Omental fat pad (tissue), 4 donors: ENCODE data around the gene HERPUD1. TPM values are rescaled to one million over a fixed set of nuclear protein-coding genes. Genes with fewer than 3 reads are reported as not detected.

Experiments
- ATAC-seq: fragments of 150-250 bp; one replicate; pipeline ENCODE4 v1.9.1; 2016; ENCODE audit warnings: mild to moderate bottlenecking, moderate library complexity; ENCODE audit not compliant: low FRiP score
- DNase-seq: peaks from one replicate; pipeline ENCODE4 v3.0.0-alpha.2; 2019; ENCODE audit warnings: low spot score
- total RNA-seq, 4 donors: library from RNA; depleted of rRNA; stranded (reverse); fragments of >200 nt; gene quantifications; one replicate each; pipeline ENCODE4 v1.1.0, GENCODE V29; 2016
- TF ChIP-seq, protein P1 (sequence below), 3 donors: fragments of 450-650 bp; IDR thresholded peaks; one replicate each; pipeline ENCODE4 v1.5.1; 2016 to 2017; ENCODE audit warnings: antibody characterized with exemption in 3 of 3, mild to moderate bottlenecking in 3 of 3, moderate library complexity in 2 of 3

HERPUD1 gene
- total RNA-seq, 4 donors from 2014 or later, result 151 to 170 (median 162) TPM

DNA sequence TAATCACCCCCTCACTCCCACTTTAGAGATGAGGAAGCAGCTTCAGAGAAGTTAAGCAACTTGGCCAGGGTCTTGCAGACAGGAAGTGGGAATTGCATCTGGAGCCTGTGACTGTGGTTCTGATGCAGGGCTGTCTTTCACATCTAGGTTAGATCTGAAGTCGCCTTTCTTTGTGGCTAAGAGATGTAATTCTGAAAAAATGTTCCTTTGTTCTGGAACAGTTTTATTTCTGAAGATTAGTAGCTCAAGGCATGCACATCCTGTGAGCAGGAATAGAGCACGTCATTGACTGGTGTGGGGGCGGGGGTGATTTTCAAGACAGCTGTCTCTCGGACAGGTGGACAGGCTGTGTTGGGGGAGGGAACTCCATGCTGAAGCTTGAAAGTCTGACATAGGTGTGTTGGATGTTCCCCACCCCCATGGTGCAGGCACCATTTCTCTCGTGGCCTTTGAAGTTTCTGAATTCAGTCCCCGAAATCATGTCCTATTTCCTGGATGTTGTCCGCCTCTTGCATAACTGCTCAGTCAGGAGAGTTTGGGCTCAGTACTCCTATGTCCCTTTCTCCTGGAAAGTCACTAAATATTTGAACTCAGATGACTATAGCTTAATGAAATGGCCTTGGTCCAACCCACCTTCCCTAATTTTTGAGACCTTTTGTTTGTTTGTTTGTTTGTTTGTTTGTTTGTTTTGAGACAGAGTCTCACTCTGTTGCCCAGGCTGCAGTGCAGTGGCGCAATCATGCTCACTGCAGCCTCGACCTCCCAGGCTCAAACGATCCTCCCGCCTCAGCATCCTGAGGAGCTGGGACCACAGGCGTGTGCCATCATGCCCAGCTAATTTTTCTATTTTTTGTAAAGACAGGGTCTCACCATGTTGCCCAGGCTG is 21.0 kb upstream of the HERPUD1 start:
- ATAC-seq, result no peak

DNA sequence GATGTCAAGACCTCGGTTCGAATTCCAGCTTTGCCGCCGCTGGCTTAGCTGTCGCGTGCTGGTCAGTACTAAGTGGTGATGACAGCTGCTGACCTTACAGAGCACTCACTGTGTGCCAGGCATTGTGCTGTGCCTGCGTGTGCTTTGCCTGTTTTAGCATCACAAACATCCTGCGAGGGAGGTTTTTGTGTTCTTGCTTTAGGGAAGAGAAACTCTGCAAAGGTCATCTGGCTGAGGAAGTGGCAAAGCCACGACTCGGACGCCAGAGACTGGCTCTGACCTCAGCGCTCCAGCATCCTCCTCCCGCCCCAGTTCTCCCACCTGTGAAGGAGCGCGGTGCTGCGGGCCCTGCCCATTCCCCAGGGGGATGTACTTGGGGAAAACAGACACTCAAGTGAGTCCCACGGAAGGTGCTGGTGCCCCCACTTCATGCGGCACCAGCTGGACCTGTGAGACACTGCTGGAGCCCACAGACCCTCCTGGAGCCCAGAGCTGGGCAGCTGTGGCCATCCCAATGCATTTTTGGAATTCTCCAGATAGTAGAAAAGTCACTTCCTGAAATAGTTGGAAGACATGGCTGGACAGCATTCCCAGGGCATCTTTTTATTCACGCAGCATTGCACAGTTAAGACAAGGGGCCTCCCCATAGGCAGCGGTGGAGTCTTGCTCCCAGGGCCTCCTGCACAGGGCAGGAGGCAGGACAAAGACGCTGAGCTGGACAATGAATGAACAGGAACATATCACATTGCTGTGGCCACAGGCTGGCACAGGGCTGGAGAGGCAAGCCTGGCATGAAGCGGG is 20.0 kb upstream of the HERPUD1 start:
- DNase-seq, result no peak
- TF ChIP-seq, protein P1, sequence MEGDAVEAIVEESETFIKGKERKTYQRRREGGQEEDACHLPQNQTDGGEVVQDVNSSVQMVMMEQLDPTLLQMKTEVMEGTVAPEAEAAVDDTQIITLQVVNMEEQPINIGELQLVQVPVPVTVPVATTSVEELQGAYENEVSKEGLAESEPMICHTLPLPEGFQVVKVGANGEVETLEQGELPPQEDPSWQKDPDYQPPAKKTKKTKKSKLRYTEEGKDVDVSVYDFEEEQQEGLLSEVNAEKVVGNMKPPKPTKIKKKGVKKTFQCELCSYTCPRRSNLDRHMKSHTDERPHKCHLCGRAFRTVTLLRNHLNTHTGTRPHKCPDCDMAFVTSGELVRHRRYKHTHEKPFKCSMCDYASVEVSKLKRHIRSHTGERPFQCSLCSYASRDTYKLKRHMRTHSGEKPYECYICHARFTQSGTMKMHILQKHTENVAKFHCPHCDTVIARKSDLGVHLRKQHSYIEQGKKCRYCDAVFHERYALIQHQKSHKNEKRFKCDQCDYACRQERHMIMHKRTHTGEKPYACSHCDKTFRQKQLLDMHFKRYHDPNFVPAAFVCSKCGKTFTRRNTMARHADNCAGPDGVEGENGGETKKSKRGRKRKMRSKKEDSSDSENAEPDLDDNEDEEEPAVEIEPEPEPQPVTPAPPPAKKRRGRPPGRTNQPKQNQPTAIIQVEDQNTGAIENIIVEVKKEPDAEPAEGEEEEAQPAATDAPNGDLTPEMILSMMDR (IDR thresholded peaks at IDR 0.05), result no peak
- no peak for ATAC-seq

More for the DNA sequence above, 21.0 kb upstream of the HERPUD1 start:
- no peak for DNase-seq
- TF ChIP-seq, protein P1 (IDR thresholded peaks at IDR 0.05), result no peak

DNA sequence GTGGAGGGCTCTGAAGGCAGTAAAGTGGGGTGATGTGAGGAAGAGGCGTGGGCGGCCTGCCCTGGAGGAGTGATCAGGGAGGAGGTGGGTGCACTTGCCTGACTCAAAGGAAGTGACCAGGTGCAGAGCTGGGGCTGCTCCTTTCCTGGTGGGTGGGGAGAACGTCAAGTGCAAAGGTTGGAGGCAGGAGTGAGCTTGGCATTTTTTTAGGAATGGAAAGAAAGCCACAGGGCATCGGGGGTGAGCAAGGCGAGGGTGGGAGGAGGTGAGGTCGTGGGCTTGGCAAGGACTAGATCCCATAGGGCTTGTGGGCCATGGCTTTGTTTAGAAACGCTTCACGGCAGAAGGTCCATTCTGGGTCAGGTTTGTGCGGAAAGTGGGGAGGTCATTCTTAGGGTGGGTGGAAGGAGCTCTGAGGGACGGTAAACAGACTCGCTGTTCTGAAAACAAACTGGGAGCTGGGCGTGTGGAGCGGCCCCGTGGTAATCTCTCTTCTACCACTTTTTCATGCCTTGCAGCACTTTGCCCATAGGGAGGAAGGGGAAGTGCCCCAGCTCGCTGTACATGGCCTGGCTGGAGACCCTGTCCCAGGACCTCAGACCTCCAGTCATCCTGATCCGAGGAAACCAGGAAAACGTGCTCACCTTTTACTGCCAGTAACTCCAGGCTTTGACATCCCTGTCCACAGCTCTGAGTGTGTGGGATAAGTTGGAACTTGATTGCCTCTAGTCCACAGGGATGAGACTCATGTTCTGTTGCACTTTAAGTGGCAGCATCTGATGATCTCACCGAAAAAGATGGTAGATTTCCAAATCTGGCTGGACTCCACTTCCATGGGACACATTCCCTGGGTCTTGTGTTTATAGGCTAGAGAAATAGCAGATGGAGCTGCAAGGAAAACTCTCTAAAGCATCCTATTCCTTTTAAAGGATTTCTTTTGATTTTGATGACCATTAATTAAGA is 18.9 kb upstream of the HERPUD1 start:
- TF ChIP-seq, protein P1 (IDR thresholded peaks at IDR 0.05), result no peak
- DNase-seq, result no peak
- ATAC-seq, result no peak

DNA sequence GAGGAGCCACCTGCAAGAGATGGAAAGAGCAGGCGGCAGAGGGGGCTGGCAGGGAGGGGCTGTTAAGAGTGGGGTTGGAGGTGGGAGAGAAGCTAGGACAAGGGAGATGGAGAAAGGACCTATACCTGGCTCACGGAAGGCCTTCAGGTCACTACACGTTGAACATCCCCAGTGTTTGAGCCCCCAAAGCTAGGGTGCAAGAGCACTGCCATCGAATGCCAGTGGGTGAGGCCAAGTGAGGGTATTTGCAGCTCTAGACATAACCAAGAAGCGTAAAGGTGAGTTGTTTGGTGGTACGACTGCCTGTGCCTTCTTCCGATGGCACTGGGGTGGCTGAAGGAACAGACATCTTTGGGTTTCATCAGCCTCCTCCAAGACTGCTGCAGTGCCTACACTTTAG is 17.0 kb upstream of the HERPUD1 start:
- TF ChIP-seq, protein P1 (IDR thresholded peaks at IDR 0.05), result no peak
- no peak for DNase-seq
- ATAC-seq, result no peak

DNA sequence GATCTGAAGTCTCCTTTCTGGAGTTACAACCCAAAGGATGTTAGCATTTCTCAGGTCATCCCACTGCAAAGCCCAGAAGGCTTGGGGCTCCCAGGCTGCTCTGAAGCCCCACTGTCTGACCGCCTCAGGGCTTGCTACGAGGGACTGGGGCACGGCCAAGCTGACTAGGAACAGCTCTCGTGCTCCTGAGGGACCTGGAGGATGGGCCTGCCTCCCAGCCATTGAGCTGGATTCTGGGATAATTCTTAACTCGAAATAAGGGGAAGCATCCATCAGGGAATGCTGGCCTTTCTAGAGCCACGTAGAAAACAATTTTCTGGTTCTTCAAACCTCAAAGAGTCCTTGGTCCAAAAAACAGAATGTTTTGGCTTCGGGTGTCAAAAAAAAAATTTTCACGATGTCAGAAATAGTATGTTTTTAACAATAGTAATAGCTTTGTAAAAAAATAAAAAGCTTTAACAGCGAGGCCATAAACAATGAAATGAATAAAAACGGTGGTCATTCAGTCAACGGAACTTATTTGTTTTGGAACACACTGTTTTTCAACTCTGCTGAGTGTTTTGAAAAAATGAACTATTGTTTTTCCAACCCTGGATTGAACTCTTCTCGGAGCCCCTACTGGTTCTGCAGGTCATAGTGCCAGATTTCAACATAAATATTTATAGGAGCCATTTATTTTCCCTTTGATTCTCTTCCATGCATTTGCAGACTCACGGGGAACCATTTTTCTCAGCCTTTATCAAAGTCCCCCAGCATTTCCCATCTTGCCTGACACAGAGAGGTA is 16.4 kb upstream of the HERPUD1 start:
- no peak for ATAC-seq
- TF ChIP-seq, protein P1 (IDR thresholded peaks at IDR 0.05), result no peak
- no peak for DNase-seq
